HepG2 (cell line): Measurements from ENCODE around the gene MAT2A. TPM values are rescaled to one million over a fixed set of nuclear protein-coding genes. Genes with fewer than 3 reads are reported as not detected.

Experiments used
- ATAC-seq: fragments of 200-7000 bp; cut with Tn5 transposase; 3 replicates; pipeline ENCODE4 v1.9.1; 2020; ENCODE audit warnings: mild to moderate bottlenecking, moderate library complexity
- BruUV-seq: library from RNA; stranded (reverse); fragments of 400-500 nt; replicated peaks from 2 replicates; lab custom pipeline; 2021; lab: Mats Ljungman, UMichigan
- CTCF ChIA-PET: fragments of 300-600 bp; formaldehyde crosslinking; extraction: SDS; loops from one replicate; lab custom pipeline; 2021; ENCODE audit warnings: low total read pairs, inconsistent platforms, low intra/inter-chr PET ratio; lab: Yijun Ruan, JAX
- POLR2A ChIA-PET: fragments of 350-600 bp; sonication (Branson Sonifier 250); formaldehyde crosslinking; loops from one replicate; lab custom pipeline; 2020; ENCODE audit warnings: antibody characterized with exemption, inconsistent platforms; lab: Yijun Ruan, JAX
- DNase-seq: peaks from one replicate; pipeline ENCODE4 v3.0.0-alpha.2; 2015; ENCODE audit warnings: low spot score
- FAIRE-seq: peaks from 3 replicates; lab custom pipeline; 2011; peaks lifted over from hg19 to GRCh38; lab: Jason Lieb, UNC
- H2AFZ ChIP-seq: one replicate; pipeline ENCODE4 v1.6.1; 2011; ENCODE audit warnings: low read length, inconsistent platforms
- H3K27ac ChIP-seq: fragments of 300-600 bp; 3 replicates; pipeline ENCODE4 v1.8.0; 2011; ENCODE audit warnings: mixed run types, mild to moderate bottlenecking, mixed read lengths, low read length, inconsistent platforms; ENCODE audit not compliant: insufficient read depth; ENCODE audit errors: extremely low read length
- H3K27me3 ChIP-seq, 2 experiments: fragments of 200-600 bp in 1 of 2; 2 replicates in 1 of 2; 3 replicates in 1 of 2; pipeline versions ENCODE4 v1.6.0 to v1.8.0; 2011; ENCODE audit warnings: low read length in 2 of 2, mild to moderate bottlenecking in 2 of 2, moderate library complexity in 2 of 2, inconsistent platforms in 1 of 2; ENCODE audit not compliant: insufficient read depth in 2 of 2, control insufficient read depth in 1 of 2
- H3K36me3 ChIP-seq, 2 experiments: fragments of 200-600 bp in 1 of 2; replicated peaks in 1 of 2; 2 replicates in 1 of 2; 3 replicates in 1 of 2; pipeline versions ENCODE4 v1.5.1 to v1.8.0; 2011; ENCODE audit warnings: low read length in 2 of 2, inconsistent platforms in 1 of 2; ENCODE audit not compliant: insufficient read depth in 2 of 2, control insufficient read depth in 1 of 2
- H3K4me1 ChIP-seq: 2 replicates; pipeline ENCODE4 v1.5.1; 2012; ENCODE audit warnings: low read length, inconsistent platforms; ENCODE audit not compliant: insufficient read depth
- H3K4me2 ChIP-seq: 2 replicates; pipeline ENCODE4 v1.6.0; 2011; ENCODE audit warnings: low read depth, low read length, inconsistent platforms
- H3K4me3 ChIP-seq, 3 experiments: fragments of 200-600 bp in 1 of 3; sonication (generic), shearing (Covaris generic) in 1 of 3; replicated peaks in 1 of 3; 2 replicates each; pipeline ENCODE4 v1.5.1; 2011 to 2016; ENCODE audit warnings: low read length in 3 of 3, inconsistent platforms in 2 of 3, low read depth in 2 of 3, mild to moderate bottlenecking in 2 of 3, control low read depth in 1 of 3, mixed read lengths in 1 of 3; ENCODE audit not compliant: insufficient read depth in 1 of 3
- H3K79me2 ChIP-seq: one replicate; pipeline ENCODE4 v1.6.1; 2011; ENCODE audit warnings: low read length, inconsistent platforms; ENCODE audit not compliant: insufficient read depth
- H3K9ac ChIP-seq: 2 replicates; pipeline ENCODE4 v1.6.0; 2011; ENCODE audit warnings: mild to moderate bottlenecking, low read depth, low read length, inconsistent platforms; ENCODE audit not compliant: insufficient read depth
- H3K9me3 ChIP-seq: 2 replicates; pipeline ENCODE4 v1.5.1; 2012; ENCODE audit warnings: mild to moderate bottlenecking, low read length
- H4K20me1 ChIP-seq: 2 replicates; pipeline ENCODE4 v1.6.0; 2011; ENCODE audit warnings: inconsistent platforms, mild to moderate bottlenecking, low read length, moderate library complexity; ENCODE audit not compliant: insufficient read depth
- CENPX ChIP-seq: sonication (generic); formaldehyde crosslinking; IDR thresholded peaks from 2 replicates; pipeline ENCODE4 v1.9.0; 2021; ENCODE audit warnings: mild to moderate bottlenecking, missing genetic modification reagents, moderate library complexity
- FOSL1 ChIP-seq: sonication (generic); formaldehyde crosslinking; IDR thresholded peaks from 2 replicates; pipeline ENCODE4 v1.9.0; 2021; ENCODE audit warnings: missing genetic modification reagents, borderline replicate concordance
- HNF4G ChIP-seq, 2 experiments: sonication (generic) in 1 of 2; formaldehyde crosslinking in 1 of 2; IDR thresholded peaks; 2 replicates each; pipeline versions ENCODE4 v1.4.0 to v1.6.1; 2011 to 2020; ENCODE audit warnings: borderline replicate concordance in 2 of 2, low read depth in 2 of 2, mild to moderate bottlenecking in 2 of 2, low read length in 1 of 2, missing genetic modification reagents in 1 of 2, moderate library complexity in 1 of 2
- NFE2L2 ChIP-seq: fragments of 150-350 bp; IDR thresholded peaks from 2 replicates; pipeline ENCODE4 v1.6.1; 2014; ENCODE audit warnings: low read length
- PITX1 ChIP-seq: sonication (generic); formaldehyde crosslinking; IDR thresholded peaks from 2 replicates; pipeline ENCODE4 v1.5.1; 2020; ENCODE audit warnings: mild to moderate bottlenecking, missing genetic modification reagents
- SIX4 ChIP-seq: sonication (generic); formaldehyde crosslinking; IDR thresholded peaks from 2 replicates; pipeline ENCODE4 v1.4.0; 2020; ENCODE audit warnings: missing genetic modification reagents
- ZNF180 ChIP-seq: sonication (generic); formaldehyde crosslinking; IDR thresholded peaks from 2 replicates; pipeline ENCODE4 v1.4.0; 2020; ENCODE audit warnings: low read depth, missing genetic modification reagents, borderline replicate concordance
- ZNF20 ChIP-seq: sonication (generic); formaldehyde crosslinking; IDR thresholded peaks from 2 replicates; pipeline ENCODE4 v1.4.0; 2020; ENCODE audit warnings: mild to moderate bottlenecking, moderate library complexity, missing genetic modification reagents
- WGBS: methylation state at CpG from one replicate; pipeline ENCODE4 v1.1.6; 2017; ENCODE audit warnings: low lambda C conversion rate; 5-methylcytosine and 5-hydroxymethylcytosine counted together
- in situ Hi-C: cut with HindIII; loops from 2 replicates; pipeline ENCODE4 v1.10.0; 2017; ENCODE audit warnings: low pct_unique_long_range_greater_than_20kb; ENCODE audit not compliant: extremely low pct_ligation_motif_present
- intact Hi-C: fragments of 100-400 bp; cut with micrococcal nuclease; formaldehyde crosslinking; loops from one replicate; pipeline ENCODE4 v1.10.0; 2022; ENCODE audit not compliant: unreplicated experiment
- polyA plus RNA-seq, 8 experiments: library from polyadenylated mRNA; depleted of rRNA in 3 of 8; stranded (reverse) in 7 of 8; unstranded in 1 of 8; fragments of >200 nt; fragmentation: Illumina TruSeq in 4 of 8; extraction: Trizol in 4 of 8; gene quantifications; 2 replicates each; pipeline versions ENCODE4 v1.2.1 to v1.2.3, GENCODE V29; 2011 to 2016; ENCODE audit warnings: low read depth in 4 of 8, missing spikeins in 1 of 8, mixed read lengths in 1 of 8; ENCODE audit not compliant: insufficient read depth in 1 of 8
- total RNA-seq, 5 experiments: library from RNA; depleted of rRNA; stranded (reverse); fragments of >200 nt; fragmentation: Illumina TruSeq; extraction: Trizol; gene quantifications; 2 replicates each; pipeline ENCODE4 v1.2.3, GENCODE V29; 2016; ENCODE audit warnings: low read depth in 1 of 5
- TF ChIP-seq, protein P1 (sequence below): sonication (generic); formaldehyde crosslinking; IDR thresholded peaks from 2 replicates; pipeline ENCODE4 v1.4.0; 2020; ENCODE audit warnings: missing genetic modification reagents
- TF ChIP-seq, protein P2 (sequence below): sonication (generic); formaldehyde crosslinking; IDR thresholded peaks from 2 replicates; pipeline ENCODE4 v1.5.0; 2020; ENCODE audit warnings: mild to moderate bottlenecking, missing genetic modification reagents, borderline replicate concordance
- TF ChIP-seq, protein P3 (sequence below): sonication (generic); formaldehyde crosslinking; IDR thresholded peaks from 2 replicates; pipeline ENCODE4 v1.5.0; 2020; ENCODE audit warnings: missing genetic modification reagents

The MAT2A gene
- total and polyA plus RNA-seq, 2 of the 13 experiments (the other 11 are each of a cell fraction or from before 2014, with no cell fraction given) = 155 to 331 TPM

DNA sequence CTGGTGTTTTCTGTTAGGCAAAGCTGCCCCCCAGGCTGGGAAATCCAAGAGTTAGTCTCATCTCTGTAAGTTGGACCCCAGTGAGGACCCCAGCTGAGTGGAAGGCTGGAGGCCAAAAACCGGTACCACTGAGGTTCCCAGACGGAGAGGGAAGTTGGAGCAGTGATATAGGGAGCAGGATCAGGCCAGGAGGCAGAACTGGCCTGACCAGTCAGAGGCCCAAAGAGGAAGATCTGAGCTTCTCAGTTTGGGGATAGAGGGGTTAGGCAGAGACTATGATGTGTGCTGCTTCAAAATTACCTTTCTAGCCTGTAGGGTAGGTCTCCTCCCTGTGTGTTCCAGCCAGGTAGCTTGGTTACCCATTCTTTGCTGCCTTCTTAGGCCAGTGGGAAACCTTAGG lies 52.0 kb downstream of the MAT2A start:
- H3K9me3 ChIP-seq = no peaks in the 10 kb centered on the region
- no TSS peak for BruUV-seq
- ChIA-PET POLR2A (interaction anchor here (1.4 to 25.9 kb wide), 6 partner anchors 12 to 52 kb away, joined by 3 to 795 read pairs (median 13); partner anchors contain the start of genes C2orf68, GGCX, MAT2A and RNF181), CTCF (no interaction called here)
- no peaks in the 10 kb centered on the region; a peak in 1 of 5 replicates for H3K27me3 ChIP-seq
- 83% methylated on average over 2 of the region's 2 CpGs for WGBS
- no peak for DNase-seq
- no peak overlapping the region for H3K27ac ChIP-seq
- TF ChIP-seq NFE2L2 = no peak
- no peak for TF ChIP-seq PITX1 (CRISPR knock-in tag)
- TF ChIP-seq ZNF20 = no peak
- TF ChIP-seq, protein P1, sequence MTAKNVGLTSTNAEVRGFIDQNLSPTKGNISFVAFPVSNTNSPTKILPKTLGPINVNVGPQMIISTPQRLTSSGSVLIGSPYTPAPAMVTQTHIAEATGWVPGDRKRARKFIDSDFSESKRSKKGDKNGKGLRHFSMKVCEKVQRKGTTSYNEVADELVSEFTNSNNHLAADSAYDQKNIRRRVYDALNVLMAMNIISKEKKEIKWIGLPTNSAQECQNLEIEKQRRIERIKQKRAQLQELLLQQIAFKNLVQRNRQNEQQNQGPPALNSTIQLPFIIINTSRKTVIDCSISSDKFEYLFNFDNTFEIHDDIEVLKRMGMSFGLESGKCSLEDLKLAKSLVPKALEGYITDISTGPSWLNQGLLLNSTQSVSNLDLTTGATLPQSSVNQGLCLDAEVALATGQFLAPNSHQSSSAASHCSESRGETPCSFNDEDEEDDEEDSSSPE (CRISPR knock-in tag) = no peak
- peak overlapping the region; percentile 4; the same call in 1 of the 2 replicates for H3K4me2 ChIP-seq
- H3K36me3 ChIP-seq = no peaks in the 10 kb centered on the region
- H2AFZ ChIP-seq = no peak overlapping the region
- H3K9ac ChIP-seq = 0 out of 2 replicates have a peak overlapping the region, but pooled peaks have one; percentile 18
- in situ Hi-C loops (no loop called here), intact Hi-C loops (no loop called here)
- no peak for ATAC-seq
- peaks cover 4% of the 10 kb centered on the region for H3K79me2 ChIP-seq
- peaks cover 88% of the 10 kb centered on the region for H3K4me1 ChIP-seq
- H3K4me3 ChIP-seq = no peak overlapping the region
- H4K20me1 ChIP-seq = no peaks in the 10 kb centered on the region
- no peak for FAIRE-seq

DNA sequence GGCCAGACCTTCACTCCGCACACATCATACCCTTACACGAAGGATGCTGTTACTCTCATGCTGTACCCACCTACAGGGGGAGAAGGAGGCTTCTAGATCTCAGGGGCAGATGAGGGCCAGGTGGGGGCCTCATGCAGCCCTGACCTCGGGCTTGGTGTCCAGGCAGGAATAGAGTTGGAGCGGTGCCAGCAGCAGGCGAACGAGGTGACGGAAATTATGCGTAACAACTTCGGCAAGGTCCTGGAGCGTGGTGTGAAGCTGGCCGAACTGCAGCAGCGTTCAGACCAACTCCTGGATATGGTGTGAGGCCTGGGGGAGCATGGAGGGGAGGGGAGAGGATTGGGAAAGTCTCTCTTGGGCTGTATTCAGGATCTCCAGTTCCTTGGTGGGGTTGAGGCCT lies 52.6 kb downstream of the MAT2A start:
- DNase-seq (no peak), ATAC-seq (no peak), FAIRE-seq (no peak)
- POLR2A ChIA-PET = interaction anchor here (1.9 to 25.9 kb wide), 6 partner anchors 12 to 267 kb away, joined by 4 to 795 read pairs (median 64); partner anchors contain the start of genes C2orf68, GGCX, MAT2A and RNF181
- Histone ChIP-seq H3K36me3 (peaks cover 0 to 2% of the 10 kb centered on the region in 2 experiments; a peak in 1 of 5 replicates), H3K9ac (no peak overlapping the region), H3K79me2 (peaks cover 11% of the 10 kb centered on the region), H4K20me1 (0 out of 2 replicates have a peak, but pooled peaks cover 2% of the 10 kb centered on the region), H3K9me3 (no peaks in the 10 kb centered on the region), H3K27me3 (no peaks in the 10 kb centered on the region; a peak in 1 of 5 replicates), H3K27ac (no peak overlapping the region), H2AFZ (no peak overlapping the region), H3K4me3 (no peak overlapping the region), H3K4me1 (peaks cover 86% of the 10 kb centered on the region), H3K4me2 (no peak overlapping the region)
- CTCF ChIA-PET = no interaction called here
- BruUV-seq = no TSS peak
- intact Hi-C loops = no loop called here
- WGBS = 80% methylated on average over 12 of the region's 12 CpGs
- in situ Hi-C loops = no loop called here
- TF ChIP-seq SIX4 (CRISPR knock-in tag) (no peak), ZNF180 (no peak), HNF4G (IDR thresholded peaks at IDR 0.05; ENCODE audit: borderline replicate concordance, low read depth, low read length) (no peak), HNF4G (CRISPR knock-in tag; IDR thresholded peaks at IDR 0.05; ENCODE audit: borderline replicate concordance, low read depth) (no peak), CENPX (CRISPR knock-in tag) (no peak), FOSL1 (no peak)
- TF ChIP-seq, protein P2, sequence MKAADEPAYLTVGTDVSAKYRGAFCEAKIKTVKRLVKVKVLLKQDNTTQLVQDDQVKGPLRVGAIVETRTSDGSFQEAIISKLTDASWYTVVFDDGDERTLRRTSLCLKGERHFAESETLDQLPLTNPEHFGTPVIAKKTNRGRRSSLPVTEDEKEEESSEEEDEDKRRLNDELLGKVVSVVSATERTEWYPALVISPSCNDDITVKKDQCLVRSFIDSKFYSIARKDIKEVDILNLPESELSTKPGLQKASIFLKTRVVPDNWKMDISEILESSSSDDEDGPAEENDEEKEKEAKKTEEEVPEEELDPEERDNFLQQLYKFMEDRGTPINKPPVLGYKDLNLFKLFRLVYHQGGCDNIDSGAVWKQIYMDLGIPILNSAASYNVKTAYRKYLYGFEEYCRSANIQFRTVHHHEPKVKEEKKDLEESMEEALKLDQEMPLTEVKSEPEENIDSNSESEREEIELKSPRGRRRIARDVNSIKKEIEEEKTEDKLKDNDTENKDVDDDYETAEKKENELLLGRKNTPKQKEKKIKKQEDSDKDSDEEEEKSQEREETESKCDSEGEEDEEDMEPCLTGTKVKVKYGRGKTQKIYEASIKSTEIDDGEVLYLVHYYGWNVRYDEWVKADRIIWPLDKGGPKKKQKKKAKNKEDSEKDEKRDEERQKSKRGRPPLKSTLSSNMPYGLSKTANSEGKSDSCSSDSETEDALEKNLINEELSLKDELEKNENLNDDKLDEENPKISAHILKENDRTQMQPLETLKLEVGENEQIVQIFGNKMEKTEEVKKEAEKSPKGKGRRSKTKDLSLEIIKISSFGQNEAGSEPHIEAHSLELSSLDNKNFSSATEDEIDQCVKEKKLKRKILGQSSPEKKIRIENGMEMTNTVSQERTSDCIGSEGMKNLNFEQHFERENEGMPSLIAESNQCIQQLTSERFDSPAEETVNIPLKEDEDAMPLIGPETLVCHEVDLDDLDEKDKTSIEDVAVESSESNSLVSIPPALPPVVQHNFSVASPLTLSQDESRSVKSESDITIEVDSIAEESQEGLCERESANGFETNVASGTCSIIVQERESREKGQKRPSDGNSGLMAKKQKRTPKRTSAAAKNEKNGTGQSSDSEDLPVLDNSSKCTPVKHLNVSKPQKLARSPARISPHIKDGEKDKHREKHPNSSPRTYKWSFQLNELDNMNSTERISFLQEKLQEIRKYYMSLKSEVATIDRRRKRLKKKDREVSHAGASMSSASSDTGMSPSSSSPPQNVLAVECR (CRISPR knock-in tag) = 0 out of 2 replicates have a peak, but pooled peaks have one; percentile 4
- TF ChIP-seq, protein P3, sequence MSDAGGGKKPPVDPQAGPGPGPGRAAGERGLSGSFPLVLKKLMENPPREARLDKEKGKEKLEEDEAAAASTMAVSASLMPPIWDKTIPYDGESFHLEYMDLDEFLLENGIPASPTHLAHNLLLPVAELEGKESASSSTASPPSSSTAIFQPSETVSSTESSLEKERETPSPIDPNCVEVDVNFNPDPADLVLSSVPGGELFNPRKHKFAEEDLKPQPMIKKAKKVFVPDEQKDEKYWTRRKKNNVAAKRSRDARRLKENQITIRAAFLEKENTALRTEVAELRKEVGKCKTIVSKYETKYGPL (CRISPR knock-in tag) = no peak
